K562 (cell line): ENCODE results near the gene CIART. TPM values are rescaled to one million over a fixed set of nuclear protein-coding genes. Genes with fewer than 3 reads are reported as not detected.

Experiments
- ELF2 ChIP-seq: fragments of 250-450 bp; sonication (Bioruptor Pico); IDR thresholded peaks from 2 replicates; pipeline ENCODE4 v1.5.0; 2021; ENCODE audit warnings: mild to moderate bottlenecking
- HINFP ChIP-seq: fragments of 450-650 bp; conservative IDR thresholded peaks from 2 replicates; pipeline ENCODE4 v1.6.1; 2016; ENCODE audit warnings: missing genetic modification characterization, low read depth, mild to moderate bottlenecking, control low read depth, missing compliant biosample characterization
- ILK ChIP-seq: fragments of 450-650 bp; IDR thresholded peaks from 2 replicates; pipeline ENCODE4 v1.6.1; 2016; ENCODE audit warnings: missing genetic modification characterization, low read depth, mild to moderate bottlenecking, missing compliant biosample characterization, moderate library complexity, borderline replicate concordance
- KDM4B ChIP-seq, 2 experiments: fragments of 450-650 bp in 1 of 2; sonication (generic) in 1 of 2; IDR thresholded peaks; 2 replicates each; pipeline ENCODE4 v1.6.1; 2016 to 2017; ENCODE audit warnings: borderline replicate concordance in 2 of 2, antibody characterized with exemption in 1 of 2, low read depth in 1 of 2, mild to moderate bottlenecking in 1 of 2
- NCOA4 ChIP-seq: fragments of 450-650 bp; IDR thresholded peaks from 2 replicates; pipeline ENCODE4 v1.6.1; 2018; ENCODE audit warnings: mild to moderate bottlenecking; ENCODE audit not compliant: partially characterized antibody
- NFYB ChIP-seq: IDR thresholded peaks from 2 replicates; pipeline ENCODE4 v1.6.1; 2011; ENCODE audit warnings: mild to moderate bottlenecking, moderate library complexity; ENCODE audit not compliant: insufficient read length; ENCODE audit errors: extremely low read depth
- PHF8 ChIP-seq: fragments of 200-600 bp; sonication (generic); IDR thresholded peaks from 2 replicates; pipeline ENCODE4 v1.6.1; 2012; ENCODE audit warnings: mixed run types, mild to moderate bottlenecking, inconsistent platforms, low read length, moderate library complexity, borderline replicate concordance
- TAF7 ChIP-seq: fragments of 450-650 bp; IDR thresholded peaks from 2 replicates; pipeline ENCODE4 v1.6.1; 2016; ENCODE audit warnings: missing genetic modification characterization, missing compliant biosample characterization
- ZNF76 ChIP-seq: fragments of 250-450 bp; sonication (Bioruptor Pico); IDR thresholded peaks from 2 replicates; pipeline ENCODE4 v1.4.0; 2020; ENCODE audit warnings: mild to moderate bottlenecking, moderate library complexity, borderline replicate concordance
- polyA plus RNA-seq, 8 experiments: library from polyadenylated mRNA; depleted of rRNA in 4 of 8; stranded (reverse) in 5 of 8; unstranded in 3 of 8; fragments of >200 nt; fragmentation: Nextera tagmentation in 2 of 8; fragmentation: Illumina TruSeq in 1 of 8; extraction: Ambion mirVana in 2 of 8; extraction: Trizol in 1 of 8; gene quantifications; 2 replicates each; pipeline versions ENCODE4 v1.2.1 to v1.2.3, GENCODE V29; 2011 to 2014; ENCODE audit warnings: inconsistent platforms in 1 of 8, missing spikeins in 1 of 8
- total RNA-seq, 7 experiments: library from RNA; depleted of rRNA in 6 of 7; stranded (reverse); fragments of >200 nt in 6 of 7; fragmentation: Illumina TruSeq in 2 of 7; extraction: Trizol in 2 of 7; gene quantifications; 2 replicates each; pipeline versions ENCODE4 v1.2.1 to v1.2.3, GENCODE V29; 2011 to 2021; ENCODE audit warnings: low replicate concordance in 1 of 7
- TF ChIP-seq, protein P1 (sequence below): sonication (generic); formaldehyde crosslinking; IDR thresholded peaks from 2 replicates; pipeline ENCODE4 v1.8.1; 2023; ENCODE audit warnings: mild to moderate bottlenecking, missing genetic modification reagents
- TF ChIP-seq, protein P2 (sequence below): fragments of 250-450 bp; sonication (Bioruptor Pico); IDR thresholded peaks from 2 replicates; pipeline ENCODE4 v1.4.0; 2020

The CIART gene
- total and polyA plus RNA-seq, 9 of the 15 experiments (the other 6 are each of a cell fraction or from before 2014, with no cell fraction given), result 0.07 to 0.35 (median 0.19) TPM; not detected in 2

DNA sequence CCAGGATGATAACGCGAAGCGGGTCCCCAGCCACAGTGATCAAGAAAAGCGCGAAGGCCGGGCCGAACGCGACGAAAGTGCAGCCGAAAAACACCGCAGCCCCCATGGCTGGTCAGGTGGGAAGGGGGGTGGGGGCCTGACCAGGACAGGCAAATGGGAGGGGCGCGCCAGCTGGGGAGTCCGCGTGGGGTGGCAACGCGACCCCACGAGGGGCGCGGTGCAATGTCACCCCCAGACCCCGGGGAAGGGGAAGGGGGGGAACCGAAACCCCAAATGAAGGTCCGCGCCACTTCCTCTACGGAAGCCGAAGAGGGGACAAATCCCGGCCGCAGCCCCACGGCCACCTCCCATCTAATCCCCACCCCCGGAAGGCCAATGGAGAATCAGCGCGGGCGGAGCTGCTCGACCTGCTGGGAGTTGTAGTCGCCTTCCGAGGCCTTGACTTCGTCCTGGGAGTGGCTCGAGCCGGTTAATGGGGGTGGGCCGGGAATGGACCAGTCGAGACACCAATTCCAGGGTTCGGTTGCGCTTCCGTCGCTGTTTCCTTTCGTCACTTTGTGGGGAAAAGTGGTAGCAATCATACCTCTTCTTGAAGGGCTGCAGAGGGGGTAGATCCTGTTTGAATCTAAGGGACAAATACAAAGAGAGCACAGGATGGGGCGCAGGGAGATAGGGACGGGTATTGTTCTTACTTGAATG, 13.5 kb upstream of the CIART start, which contains the start of gene APH1A (continued):
- peak in 1 of 2 experiments; percentile 59; a peak in 1 of 4 replicates for TF ChIP-seq KDM4B (IDR thresholded peaks at IDR 0.05; ENCODE audit: borderline replicate concordance in 2 of 2, low read depth in 1 of 2)
- 0 out of 2 replicates have a peak, but pooled peaks have one; percentile 47 for TF ChIP-seq TAF7 (tag)
- no peak for TF ChIP-seq ELF2 (CRISPR knock-in tag)
- no peak for TF ChIP-seq ZNF76 (CRISPR knock-in tag)
- TF ChIP-seq, protein P1, sequence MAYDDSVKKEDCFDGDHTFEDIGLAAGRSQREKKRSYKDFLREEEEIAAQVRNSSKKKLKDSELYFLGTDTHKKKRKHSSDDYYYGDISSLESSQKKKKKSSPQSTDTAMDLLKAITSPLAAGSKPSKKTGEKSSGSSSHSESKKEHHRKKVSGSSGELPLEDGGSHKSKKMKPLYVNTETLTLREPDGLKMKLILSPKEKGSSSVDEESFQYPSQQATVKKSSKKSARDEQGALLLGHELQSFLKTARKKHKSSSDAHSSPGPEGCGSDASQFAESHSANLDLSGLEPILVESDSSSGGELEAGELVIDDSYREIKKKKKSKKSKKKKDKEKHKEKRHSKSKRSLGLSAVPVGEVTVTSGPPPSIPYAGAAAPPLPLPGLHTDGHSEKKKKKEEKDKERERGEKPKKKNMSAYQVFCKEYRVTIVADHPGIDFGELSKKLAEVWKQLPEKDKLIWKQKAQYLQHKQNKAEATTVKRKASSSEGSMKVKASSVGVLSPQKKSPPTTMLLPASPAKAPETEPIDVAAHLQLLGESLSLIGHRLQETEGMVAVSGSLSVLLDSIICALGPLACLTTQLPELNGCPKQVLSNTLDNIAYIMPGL, result 0 out of 2 replicates have a peak, but pooled peaks have one; percentile 64
- peak; percentile 54 for TF ChIP-seq NFYB
- no peak for TF ChIP-seq NCOA4
- TF ChIP-seq ILK (tag), result no peak
- TF ChIP-seq, protein P2, sequence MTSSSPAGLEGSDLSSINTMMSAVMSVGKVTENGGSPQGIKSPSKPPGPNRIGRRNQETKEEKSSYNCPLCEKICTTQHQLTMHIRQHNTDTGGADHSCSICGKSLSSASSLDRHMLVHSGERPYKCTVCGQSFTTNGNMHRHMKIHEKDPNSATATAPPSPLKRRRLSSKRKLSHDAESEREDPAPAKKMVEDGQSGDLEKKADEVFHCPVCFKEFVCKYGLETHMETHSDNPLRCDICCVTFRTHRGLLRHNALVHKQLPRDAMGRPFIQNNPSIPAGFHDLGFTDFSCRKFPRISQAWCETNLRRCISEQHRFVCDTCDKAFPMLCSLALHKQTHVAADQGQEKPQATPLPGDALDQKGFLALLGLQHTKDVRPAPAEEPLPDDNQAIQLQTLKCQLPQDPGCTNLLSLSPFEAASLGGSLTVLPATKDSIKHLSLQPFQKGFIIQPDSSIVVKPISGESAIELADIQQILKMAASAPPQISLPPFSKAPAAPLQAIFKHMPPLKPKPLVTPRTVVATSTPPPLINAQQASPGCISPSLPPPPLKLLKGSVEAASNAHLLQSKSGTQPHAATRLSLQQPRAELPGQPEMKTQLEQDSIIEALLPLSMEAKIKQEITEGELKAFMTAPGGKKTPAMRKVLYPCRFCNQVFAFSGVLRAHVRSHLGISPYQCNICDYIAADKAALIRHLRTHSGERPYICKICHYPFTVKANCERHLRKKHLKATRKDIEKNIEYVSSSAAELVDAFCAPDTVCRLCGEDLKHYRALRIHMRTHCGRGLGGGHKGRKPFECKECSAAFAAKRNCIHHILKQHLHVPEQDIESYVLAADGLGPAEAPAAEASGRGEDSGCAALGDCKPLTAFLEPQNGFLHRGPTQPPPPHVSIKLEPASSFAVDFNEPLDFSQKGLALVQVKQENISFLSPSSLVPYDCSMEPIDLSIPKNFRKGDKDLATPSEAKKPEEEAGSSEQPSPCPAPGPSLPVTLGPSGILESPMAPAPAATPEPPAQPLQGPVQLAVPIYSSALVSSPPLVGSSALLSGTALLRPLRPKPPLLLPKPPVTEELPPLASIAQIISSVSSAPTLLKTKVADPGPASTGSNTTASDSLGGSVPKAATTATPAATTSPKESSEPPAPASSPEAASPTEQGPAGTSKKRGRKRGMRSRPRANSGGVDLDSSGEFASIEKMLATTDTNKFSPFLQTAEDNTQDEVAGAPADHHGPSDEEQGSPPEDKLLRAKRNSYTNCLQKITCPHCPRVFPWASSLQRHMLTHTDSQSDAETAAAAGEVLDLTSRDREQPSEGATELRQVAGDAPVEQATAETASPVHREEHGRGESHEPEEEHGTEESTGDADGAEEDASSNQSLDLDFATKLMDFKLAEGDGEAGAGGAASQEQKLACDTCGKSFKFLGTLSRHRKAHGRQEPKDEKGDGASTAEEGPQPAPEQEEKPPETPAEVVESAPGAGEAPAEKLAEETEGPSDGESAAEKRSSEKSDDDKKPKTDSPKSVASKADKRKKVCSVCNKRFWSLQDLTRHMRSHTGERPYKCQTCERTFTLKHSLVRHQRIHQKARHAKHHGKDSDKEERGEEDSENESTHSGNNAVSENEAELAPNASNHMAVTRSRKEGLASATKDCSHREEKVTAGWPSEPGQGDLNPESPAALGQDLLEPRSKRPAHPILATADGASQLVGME (CRISPR knock-in tag), result no peak
- TF ChIP-seq PHF8, result peak; percentile 65
- TF ChIP-seq HINFP (tag), result no peak
